GM18517 (cell line): ENCODE data around the gene DNAJC16.
"Not testable (repeated sequence)": the region's sequence is repeated elsewhere in the genome, so short reads cannot be mapped to it uniquely, and the experiment has no call there.

ENCODE experiments used
- ATAC-seq: cut with Tn5 transposase; IDR thresholded peaks from one replicate; pipeline ENCODE4 v1.9.1; 2021; ENCODE audit warnings: mild to moderate bottlenecking, moderate library complexity; ENCODE audit not compliant: unreplicated experiment

The DNAJC16 gene

GRCh38 chr1:15506831-15507230 lies 19.8 kb upstream of the DNAJC16 start:
- no peak for ATAC-seq

GRCh38 chr1:15507278-15507677 lies 19.4 kb upstream of the DNAJC16 start:
- ATAC-seq = no peak

- ATAC-seq = no peak
Measured at GRCh38 chr1:15508700-15509487, 17.8 kb upstream of the DNAJC16 start.

GRCh38 chr1:15509586-15509985 lies 17.1 kb upstream of the DNAJC16 start:
- ATAC-seq = no peak

GRCh38 chr1:15510611-15511405 lies 15.8 kb upstream of the DNAJC16 start:
- no peak for ATAC-seq

GRCh38 chr1:15513192-15513591 lies 13.5 kb upstream of the DNAJC16 start:
- ATAC-seq = no peak

- ATAC-seq = no peak
Measured at GRCh38 chr1:15513919-15514318, 12.7 kb upstream of the DNAJC16 start.

GRCh38 chr1:15514557-15514956 lies 12.1 kb upstream of the DNAJC16 start:
- not testable (repeated sequence) for ATAC-seq

- no peak for ATAC-seq
Measured at GRCh38 chr1:15515022-15515663, 11.5 kb upstream of the DNAJC16 start.

GRCh38 chr1:15519625-15520024 lies 7.0 kb upstream of the DNAJC16 start:
- ATAC-seq = no peak

- not testable (repeated sequence) for ATAC-seq
Measured at GRCh38 chr1:15521206-15521906, 5.3 kb upstream of the DNAJC16 start.

GRCh38 chr1:15522551-15522950 lies 4.1 kb upstream of the DNAJC16 start:
- ATAC-seq = no peak

GRCh38 chr1:15523104-15524020 lies 3.3 kb upstream of the DNAJC16 start:
- no peak for ATAC-seq

- ATAC-seq = no peak
Measured at GRCh38 chr1:15524021-15524282, 2.7 kb upstream of the DNAJC16 start, which contains the start of gene CASP9. CASP9 (minus strand) TSS chr1:15524215; CDS start chr1:15524200, 15 bp downstream.

GRCh38 chr1:15524283-15525049 lies 2.2 kb upstream of the DNAJC16 start:
- ATAC-seq = peak; percentile 15

GRCh38 chr1:15525050-15526020 lies 1.3 kb upstream of the DNAJC16 start:
- peak; percentile 29 for ATAC-seq

- ATAC-seq = no peak
Measured at GRCh38 chr1:15526021-15526489, 593 bp upstream of the DNAJC16 start.

GRCh38 chr1:15531003-15531402 lies 4.4 kb downstream of the DNAJC16 start:
- ATAC-seq = no peak
